IPS-NIHi7 (cell line): ENCODE measurements around the gene MYCBPAP.

Experiments
- DNase-seq: peaks from one replicate; pipeline ENCODE4 v3.0.0; 2012; ENCODE audit warnings: mixed read lengths; ENCODE audit errors: extremely low spot score

Gene MYCBPAP

DNA sequence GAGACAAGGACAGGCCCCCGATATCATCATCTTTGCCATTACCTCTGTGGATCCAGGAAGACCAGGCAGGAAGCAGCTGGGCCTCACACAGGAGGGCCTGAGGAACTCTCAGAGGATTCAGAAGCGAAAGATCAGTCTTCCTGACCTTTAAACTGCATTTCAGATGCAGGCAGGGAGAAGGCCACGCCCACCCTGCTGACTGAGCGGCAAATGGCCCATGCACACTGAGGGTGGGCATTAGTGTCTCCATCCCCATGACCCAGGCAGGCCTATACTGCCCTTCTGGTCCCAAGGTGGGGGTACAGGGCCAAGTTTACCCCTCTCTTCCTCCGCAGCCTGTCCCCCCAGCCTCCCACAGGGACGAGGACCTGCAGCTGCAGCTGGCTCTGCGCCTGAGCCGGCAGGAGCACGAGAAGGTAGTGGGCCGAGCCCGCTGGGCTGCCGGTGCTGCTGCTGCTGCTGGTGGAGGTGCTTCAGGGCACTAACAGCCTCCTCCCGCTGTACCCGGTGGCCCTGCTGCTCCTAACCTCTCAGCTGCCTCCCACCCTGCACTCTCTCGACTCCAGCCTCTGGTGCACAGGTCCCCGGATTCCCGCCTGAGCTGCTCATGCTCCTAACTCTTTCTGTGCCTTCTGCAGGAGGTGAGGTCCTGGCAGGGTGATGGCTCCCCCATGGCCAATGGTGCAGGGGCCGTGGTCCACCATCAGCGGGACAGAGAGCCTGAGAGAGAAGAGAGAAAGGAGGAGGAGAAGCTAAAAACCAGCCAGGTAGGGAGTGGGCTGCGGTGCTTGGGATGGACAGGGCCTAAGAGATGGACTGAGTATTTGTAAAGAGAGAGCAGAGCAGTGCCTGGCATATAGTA, 30.5 kb downstream of the MYCBPAP start:
- no peak for DNase-seq

DNA sequence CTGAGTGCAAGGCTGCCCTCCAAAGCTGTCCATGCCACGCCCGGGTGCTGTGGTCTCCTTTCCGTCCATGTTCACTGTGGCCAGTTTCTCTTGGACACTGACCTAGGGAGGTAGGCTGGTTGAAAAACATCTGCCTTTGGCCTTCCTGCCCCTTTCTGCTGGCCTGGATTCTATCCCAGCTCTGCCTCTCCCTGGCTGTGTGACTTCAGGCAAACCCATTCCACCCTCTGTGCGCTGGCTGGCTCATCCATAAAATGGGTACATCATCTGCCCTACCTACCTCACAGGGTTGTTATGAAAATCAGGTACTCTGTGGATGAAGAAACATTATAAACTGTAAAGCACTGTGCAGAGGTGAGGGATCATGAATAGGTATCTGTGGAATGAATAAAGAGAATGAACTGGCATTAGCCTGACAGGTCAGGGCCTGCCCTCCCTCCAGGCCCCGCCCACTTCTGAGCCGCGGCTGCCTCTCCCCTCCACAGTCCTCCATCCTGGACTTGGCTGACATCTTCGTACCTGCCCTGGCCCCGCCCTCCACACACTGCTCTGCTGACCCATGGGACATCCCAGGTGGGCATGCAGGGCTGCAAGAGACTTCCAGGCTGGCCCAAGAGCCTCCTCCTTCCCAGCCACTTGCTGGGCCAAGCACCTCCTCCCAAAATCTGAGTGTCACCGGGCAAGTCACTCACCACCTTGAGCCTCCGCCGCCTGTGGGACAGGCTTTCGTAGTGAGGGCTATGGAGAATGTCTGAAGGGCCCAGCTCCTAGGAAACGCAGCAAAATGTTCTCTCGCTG, 31.7 kb downstream of the MYCBPAP start:
- peak; percentile 57 for DNase-seq

DNA sequence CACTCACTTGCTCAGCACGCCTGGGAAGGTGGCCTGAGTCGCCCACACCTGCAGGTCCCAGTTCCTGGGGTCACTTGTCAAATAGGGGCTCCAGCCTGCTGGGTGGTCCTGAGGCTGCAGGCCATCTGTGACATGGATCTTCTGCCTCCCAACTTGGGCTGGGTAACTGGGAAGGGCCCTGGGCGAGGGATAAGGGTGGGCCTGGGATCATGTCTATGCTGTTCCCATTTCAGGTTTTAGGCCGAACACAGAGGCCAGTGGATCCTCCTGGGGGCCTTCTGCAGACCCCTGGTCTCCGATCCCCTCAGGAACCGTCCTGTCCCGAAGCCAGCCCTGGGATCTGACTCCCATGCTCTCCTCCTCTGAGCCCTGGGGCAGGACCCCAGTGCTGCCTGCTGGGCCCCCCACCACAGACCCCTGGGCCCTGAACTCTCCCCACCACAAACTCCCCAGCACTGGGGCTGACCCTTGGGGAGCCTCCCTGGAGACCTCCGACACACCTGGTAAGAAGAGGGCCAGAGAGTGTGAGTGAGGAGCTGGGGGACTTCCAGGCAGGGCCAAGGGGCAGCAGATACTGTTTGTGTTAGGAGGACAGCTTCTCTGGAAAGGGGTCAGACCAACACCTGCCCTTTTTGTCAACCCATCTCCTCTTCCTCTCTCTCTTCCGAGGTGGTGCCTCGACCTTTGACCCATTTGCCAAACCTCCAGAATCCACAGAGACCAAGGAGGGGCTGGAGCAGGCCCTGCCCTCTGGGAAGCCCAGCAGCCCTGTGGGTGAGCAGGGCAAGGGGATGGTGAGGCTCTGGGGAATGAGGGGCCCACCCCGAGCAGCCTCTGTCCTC, 32.5 kb downstream of the MYCBPAP start:
- no peak for DNase-seq

DNA sequence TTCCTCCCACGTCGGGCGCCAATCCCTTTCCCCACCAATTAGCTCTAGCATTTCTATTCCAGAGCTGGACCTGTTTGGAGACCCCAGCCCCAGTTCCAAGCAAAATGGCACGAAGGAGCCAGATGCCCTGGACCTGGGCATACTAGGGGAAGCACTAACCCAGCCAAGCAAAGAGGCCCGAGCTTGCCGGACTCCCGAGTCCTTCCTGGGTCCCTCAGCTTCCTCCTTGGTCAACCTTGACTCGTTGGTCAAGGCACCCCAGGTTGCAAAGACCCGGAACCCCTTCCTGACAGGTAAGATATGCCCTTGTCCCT, 33.1 kb downstream of the MYCBPAP start:
- DNase-seq = no peak

GRCh38 chr17:50541716-50542688, 33.8 kb downstream of the MYCBPAP start:
- peak; percentile 99 for DNase-seq

DNA sequence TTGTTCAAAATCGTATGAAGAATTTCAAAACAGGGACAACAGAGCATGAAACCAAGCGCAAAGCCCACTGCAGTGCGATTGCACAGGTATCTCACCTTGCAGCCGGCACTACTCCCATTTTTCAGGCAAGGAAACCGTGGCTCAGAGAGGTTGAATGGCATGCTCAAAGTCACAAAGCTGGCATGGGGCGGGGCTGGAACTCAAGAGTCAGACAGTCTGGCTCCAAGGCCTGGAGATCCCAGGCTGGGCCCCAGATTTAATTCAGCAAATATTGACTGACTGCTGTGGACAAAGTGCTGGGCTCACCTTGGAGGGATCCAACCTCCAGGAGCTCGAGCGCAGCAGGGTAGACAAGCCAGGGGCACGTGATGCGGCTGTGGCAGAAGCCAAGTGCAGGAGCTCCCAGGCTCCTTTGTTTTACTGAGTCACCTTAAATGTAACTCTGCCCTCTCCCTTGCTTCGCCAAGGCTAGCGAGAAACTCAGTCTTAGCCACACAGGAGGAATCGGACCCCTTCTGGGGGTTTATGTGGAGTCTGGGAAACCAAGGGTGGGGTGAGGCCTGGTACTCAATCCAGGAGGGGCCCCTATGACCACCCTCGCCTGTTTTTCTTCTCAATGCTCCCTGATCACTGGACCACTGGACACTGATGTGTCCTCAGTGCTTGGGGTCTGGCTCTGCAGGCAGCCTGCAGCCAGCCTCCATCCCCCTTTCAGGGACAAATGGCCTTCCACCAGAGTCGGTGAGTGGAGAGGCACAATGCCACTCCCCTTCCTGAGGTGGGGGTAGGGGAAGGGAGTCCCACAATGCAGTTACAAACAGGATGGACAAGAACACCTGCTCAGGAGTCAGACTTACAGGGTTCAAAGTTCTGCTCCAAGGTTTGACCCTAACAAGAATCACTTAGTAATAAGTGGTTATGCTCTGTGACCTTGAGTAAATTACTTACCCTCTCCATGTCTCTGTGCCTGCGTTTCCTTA, 34.8 kb downstream of the MYCBPAP start:
- DNase-seq = no peak

GRCh38 chr17:50544516-50544915, 36.3 kb downstream of the MYCBPAP start:
- no peak for DNase-seq

- DNase-seq = no peak
Measured at GRCh38 chr17:50545311-50545710, 37.1 kb downstream of the MYCBPAP start.

DNA sequence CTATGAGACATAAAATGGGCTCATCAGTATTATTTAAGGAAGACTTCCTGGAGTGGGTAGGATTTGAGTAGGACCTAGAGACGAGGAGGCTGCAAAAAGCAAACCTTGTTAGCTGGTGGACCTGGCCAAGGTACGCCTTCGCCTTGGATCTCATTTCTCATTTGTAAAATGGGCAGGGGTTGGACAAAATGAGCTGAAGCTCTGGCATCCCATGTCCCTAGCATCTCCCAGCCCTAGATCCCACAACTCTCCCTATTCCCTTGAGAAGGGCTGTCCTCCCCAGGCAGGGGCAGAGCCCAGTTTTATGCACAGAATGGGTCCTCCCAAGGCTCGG, 38.4 kb downstream of the MYCBPAP start:
- no peak for DNase-seq

GRCh38 chr17:50547035-50547735, 38.9 kb downstream of the MYCBPAP start, which contains the start of gene SPATA20:
Gene SPATA20 (plus strand): TSS chr17:50547174. CDS start chr17:50547209, 35 bp downstream.
- peak; percentile 85 for DNase-seq

- no peak for DNase-seq
Measured at GRCh38 chr17:50547736-50548083, 39.5 kb downstream of the MYCBPAP start.

DNA sequence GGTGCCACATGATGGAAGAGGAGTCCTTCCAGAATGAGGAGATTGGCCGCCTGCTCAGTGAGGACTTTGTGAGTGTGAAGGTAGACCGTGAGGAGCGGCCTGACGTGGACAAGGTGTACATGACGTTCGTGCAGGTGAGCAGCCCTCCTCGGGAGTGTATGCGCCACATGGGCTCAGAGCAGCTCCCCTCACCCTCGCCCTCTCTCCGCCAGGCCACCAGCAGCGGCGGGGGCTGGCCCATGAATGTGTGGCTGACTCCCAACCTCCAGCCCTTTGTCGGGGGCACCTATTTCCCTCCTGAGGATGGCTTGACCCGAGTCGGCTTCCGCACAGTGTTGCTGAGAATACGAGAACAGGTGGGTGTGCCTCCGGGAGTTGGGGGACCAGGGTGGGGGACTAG, 40.6 kb downstream of the MYCBPAP start:
- DNase-seq = no peak

GRCh38 chr17:50549256-50549941, 41.2 kb downstream of the MYCBPAP start:
- no peak for DNase-seq

DNA sequence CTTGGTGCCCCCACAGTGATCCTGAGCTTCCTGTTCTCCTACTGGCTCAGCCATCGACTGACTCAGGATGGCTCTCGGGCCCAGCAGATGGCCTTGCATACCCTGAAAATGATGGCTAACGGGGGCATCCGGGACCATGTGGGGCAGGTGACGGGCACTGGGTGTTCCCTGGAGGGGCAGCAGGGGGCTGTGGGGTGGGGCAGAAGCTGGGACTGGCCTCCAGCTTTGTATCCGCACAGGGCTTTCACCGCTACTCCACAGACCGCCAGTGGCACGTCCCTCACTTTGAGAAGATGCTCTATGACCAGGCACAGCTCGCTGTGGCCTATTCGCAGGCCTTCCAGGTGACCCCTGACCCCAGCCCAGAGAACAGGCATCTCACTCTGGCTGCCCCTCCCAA, 41.7 kb downstream of the MYCBPAP start:
- no peak for DNase-seq

GRCh38 chr17:50550661-50551432, 42.6 kb downstream of the MYCBPAP start:
- peak; percentile 89 for DNase-seq

DNA sequence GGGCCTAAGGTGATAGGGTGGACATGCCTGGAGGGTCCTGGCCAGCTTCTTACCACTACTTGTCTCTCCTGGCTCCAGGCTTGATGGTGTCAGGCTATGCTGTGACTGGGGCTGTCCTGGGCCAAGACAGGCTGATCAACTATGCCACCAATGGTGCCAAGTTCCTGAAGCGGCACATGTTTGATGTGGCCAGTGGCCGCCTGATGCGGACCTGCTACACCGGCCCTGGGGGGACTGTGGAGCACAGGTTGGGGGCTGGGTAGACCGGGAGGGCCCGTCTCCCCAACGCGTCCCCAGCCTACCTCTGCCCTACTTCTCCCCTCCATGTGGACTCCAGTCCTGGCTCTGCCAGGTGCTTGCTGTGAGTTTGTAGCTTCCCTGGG, 43.2 kb downstream of the MYCBPAP start:
- no peak for DNase-seq

DNA sequence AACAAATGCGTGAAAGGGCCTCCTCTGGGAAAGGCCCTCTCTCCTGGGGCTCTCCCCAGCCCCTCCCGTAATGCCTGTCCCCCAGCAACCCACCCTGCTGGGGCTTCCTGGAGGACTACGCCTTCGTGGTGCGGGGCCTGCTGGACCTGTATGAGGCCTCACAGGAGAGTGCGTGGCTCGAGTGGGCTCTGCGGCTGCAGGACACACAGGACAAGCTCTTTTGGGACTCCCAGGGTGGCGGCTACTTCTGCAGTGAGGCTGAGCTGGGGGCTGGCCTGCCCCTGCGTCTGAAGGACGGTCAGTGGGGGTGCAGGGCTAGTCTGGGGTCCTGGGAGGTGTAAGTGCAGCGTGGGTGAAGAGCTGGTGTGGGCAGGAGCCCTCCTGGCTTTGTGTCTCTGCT, 43.6 kb downstream of the MYCBPAP start:
- no peak for DNase-seq

- DNase-seq = no peak
Measured at GRCh38 chr17:50554201-50554600, 46.0 kb downstream of the MYCBPAP start.
